IMR-90 (cell line): ENCODE data around the gene PROSER2. TPM values are rescaled to one million over a fixed set of nuclear protein-coding genes. Genes with fewer than 3 reads are reported as not detected.

ENCODE experiments used
- ATAC-seq: fragments of 200-7000 bp; cut with Tn5 transposase; 2 replicates; pipeline ENCODE4 v1.9.1; 2020; ENCODE audit warnings: low read depth, mild to moderate bottlenecking, moderate library complexity
- BruUV-seq: library from RNA; stranded (reverse); fragments of 400-500 nt; replicated peaks from 2 replicates; lab custom pipeline; 2021; lab: Mats Ljungman, UMichigan
- CTCF ChIA-PET: fragments of 300-600 bp; formaldehyde crosslinking; extraction: SDS; loops from one replicate; lab custom pipeline; 2021; ENCODE audit warnings: antibody characterized with exemption; lab: Yijun Ruan, JAX
- POLR2A ChIA-PET: fragments of 300-600 bp; sonication (Branson Sonifier 250); formaldehyde crosslinking; loops from one replicate; lab custom pipeline; 2022; ENCODE audit warnings: antibody characterized with exemption; ENCODE audit not compliant: unreplicated experiment; lab: Charles Lee
- DNase-seq: peaks from one replicate; pipeline ENCODE4 v3.0.0; 2013
- H2AFZ ChIP-seq: replicated peaks from 2 replicates; pipeline ENCODE3; 2013; ENCODE audit warnings: low read length, mild to moderate bottlenecking; ENCODE audit not compliant: poor library complexity
- H2AK5ac ChIP-seq: 2 replicates; pipeline ENCODE4 v1.6.1; 2013; ENCODE audit warnings: low read depth, low read length, inconsistent platforms
- H2AK9ac ChIP-seq: replicated peaks from 2 replicates; pipeline ENCODE3; 2013; ENCODE audit warnings: mild to moderate bottlenecking, low read depth, low read length, moderate library complexity; ENCODE audit not compliant: poor library complexity
- H2BK120ac ChIP-seq: 2 replicates; pipeline ENCODE4 v1.6.1; 2013; ENCODE audit warnings: low read depth, low read length, inconsistent platforms
- H2BK15ac ChIP-seq: 3 replicates; pipeline ENCODE4 v1.6.1; 2013; ENCODE audit warnings: low read depth, low read length, inconsistent platforms
- H2BK20ac ChIP-seq: 2 replicates; pipeline ENCODE4 v1.6.1; 2013; ENCODE audit warnings: low read depth, mild to moderate bottlenecking, inconsistent platforms, low read length, moderate library complexity
- H2BK5ac ChIP-seq: 2 replicates; pipeline ENCODE4 v1.6.1; 2013; ENCODE audit warnings: mild to moderate bottlenecking, low read depth, low read length, inconsistent platforms; ENCODE audit not compliant: poor library complexity, severe bottlenecking
- H3K14ac ChIP-seq: replicated peaks from 2 replicates; pipeline ENCODE4 v1.6.1; 2013; ENCODE audit warnings: low read depth, low read length, inconsistent platforms
- H3K18ac ChIP-seq: 2 replicates; pipeline ENCODE4 v1.6.1; 2013; ENCODE audit warnings: low read depth, low read length, control low read depth
- H3K23ac ChIP-seq: 2 replicates; pipeline ENCODE4 v1.6.1; 2013; ENCODE audit warnings: low read depth, low read length, inconsistent platforms
- H3K27ac ChIP-seq: 2 replicates; pipeline ENCODE4 v1.5.1; 2013; ENCODE audit warnings: mild to moderate bottlenecking, control low read depth, low read length; ENCODE audit not compliant: insufficient read depth
- H3K27me3 ChIP-seq: 2 replicates; pipeline ENCODE4 v1.6.1; 2013; ENCODE audit warnings: low read length; ENCODE audit not compliant: control insufficient read depth, insufficient read depth
- H3K36me3 ChIP-seq: 2 replicates; pipeline ENCODE4 v1.6.1; 2013; ENCODE audit warnings: low read length, mixed read lengths; ENCODE audit not compliant: control insufficient read depth, insufficient read depth
- H3K4ac ChIP-seq: 2 replicates; pipeline ENCODE4 v1.6.1; 2013; ENCODE audit warnings: low read depth, low read length, inconsistent platforms
- H3K4me1 ChIP-seq: 2 replicates; pipeline ENCODE4 v1.6.1; 2013; ENCODE audit warnings: low read length, mixed read lengths; ENCODE audit not compliant: control insufficient read depth, insufficient read depth
- H3K4me2 ChIP-seq: 2 replicates; pipeline ENCODE4 v1.6.1; 2013; ENCODE audit warnings: low read depth, mild to moderate bottlenecking, control low read depth, low read length, moderate library complexity
- H3K4me3 ChIP-seq: 2 replicates; pipeline ENCODE4 v1.5.1; 2013; ENCODE audit warnings: low read depth, mild to moderate bottlenecking, control low read depth, low read length, moderate library complexity; ENCODE audit not compliant: insufficient read depth
- H3K56ac ChIP-seq: 2 replicates; pipeline ENCODE4 v1.6.1; 2013; ENCODE audit warnings: low read length, inconsistent platforms; ENCODE audit not compliant: insufficient read depth; ENCODE audit errors: extremely low read depth
- H3K79me1 ChIP-seq, 2 experiments: 2 replicates each; pipeline ENCODE4 v1.6.1; 2013; ENCODE audit warnings: low read length in 2 of 2, inconsistent platforms in 1 of 2, low read depth in 1 of 2
- H3K9ac ChIP-seq: 2 replicates; pipeline ENCODE4 v1.6.1; 2013; ENCODE audit warnings: low read depth, low read length, control low read depth
- H3K9me1 ChIP-seq: 2 replicates; pipeline ENCODE4 v1.6.1; 2013; ENCODE audit warnings: low read length, inconsistent platforms; ENCODE audit not compliant: insufficient read depth
- H3K9me3 ChIP-seq: 2 replicates; pipeline ENCODE4 v1.6.1; 2013; ENCODE audit warnings: low read length; ENCODE audit not compliant: control insufficient read depth, insufficient read depth
- H4K20me1 ChIP-seq: 2 replicates; pipeline ENCODE4 v1.6.1; 2013; ENCODE audit warnings: low read length, inconsistent platforms; ENCODE audit not compliant: insufficient read depth
- H4K5ac ChIP-seq: 2 replicates; pipeline ENCODE4 v1.6.1; 2013; ENCODE audit warnings: mild to moderate bottlenecking, low read depth, low read length, control low read depth
- H4K8ac ChIP-seq, 2 experiments: 2 replicates each; pipeline ENCODE4 v1.6.1; 2013; ENCODE audit warnings: low read depth in 2 of 2, low read length in 2 of 2, control low read depth in 1 of 2, inconsistent platforms in 1 of 2
- H4K91ac ChIP-seq: 2 replicates; pipeline ENCODE4 v1.6.1; 2013; ENCODE audit warnings: low read depth, low read length, inconsistent platforms; ENCODE audit not compliant: insufficient read depth
- CEBPB ChIP-seq: IDR thresholded peaks from 2 replicates; pipeline ENCODE4 v1.6.1; 2012; ENCODE audit warnings: low read depth, low read length, improper control_type of control experiment
- FOS ChIP-seq: fragments of 150-350 bp; IDR thresholded peaks from 2 replicates; pipeline ENCODE4 v1.6.1; 2016; ENCODE audit warnings: low read depth, low read length
- WGBS, 2 experiments: methylation state at CpG; one replicate each; pipeline versions ENCODE4 v1.1.5 to v1.1.7; 2013; ENCODE audit warnings: missing lambda C conversion rate in 2 of 2; ENCODE audit not compliant: insufficient read length in 1 of 2; ENCODE audit errors: extremely low coverage in 2 of 2; 5-methylcytosine and 5-hydroxymethylcytosine counted together
- dilution Hi-C: fragments of 300-500 bp; cut with HindIII; formaldehyde crosslinking; loops from one replicate; pipeline ENCODE4 v1.14.3; 2018; ENCODE audit warnings: low sequenced_read_pairs; ENCODE audit not compliant: unreplicated experiment
- in situ Hi-C: fragments of 300-500 bp; cut with MboI; formaldehyde crosslinking; loops from 3 replicates; pipeline ENCODE4 v1.14.3; 2019; ENCODE audit warnings: low sequenced_read_pairs, inconsistent platforms, mixed read lengths
- intact Hi-C: fragments of 100-400 bp; cut with micrococcal nuclease; formaldehyde crosslinking; loops from 2 replicates; pipeline ENCODE4 v1.10.0; 2022
- polyA plus RNA-seq, 3 experiments: library from polyadenylated mRNA; depleted of rRNA; stranded (reverse); fragments of >200 nt; gene quantifications; 2 replicates each; pipeline ENCODE4 v1.2.3, GENCODE V29; 2012; ENCODE audit warnings: low replicate concordance in 1 of 3
- total RNA-seq: library from RNA; depleted of rRNA; stranded (reverse); fragments of >200 nt; gene quantifications from 2 replicates; pipeline ENCODE4 v1.2.3, GENCODE V29; 2012

The PROSER2 gene
- total and polyA plus RNA-seq, 2 of the 4 experiments (the other 2 are of a cell fraction), result 1.4 to 2.0 TPM

GRCh38 chr10:11825796-11826414 lies 2.7 kb downstream of the PROSER2 start:
- peaks cover 5 to 22% of the 10 kb centered on the region in 2 experiments; a peak in 3 of 4 replicates for H3K79me1 ChIP-seq
- H2BK15ac ChIP-seq, result no peak overlapping the region
- no peak overlapping the region for H2BK120ac ChIP-seq
- H2BK20ac ChIP-seq, result no peak overlapping the region
- BruUV-seq, result no TSS peak
- H4K8ac ChIP-seq, result no peak overlapping the region
- H3K4me3 ChIP-seq, result no peak overlapping the region
- H3K9ac ChIP-seq, result no peak overlapping the region
- H2BK5ac ChIP-seq, result no peak overlapping the region
- dilution Hi-C loops (no loop called here), in situ Hi-C loops (no loop called here), intact Hi-C loops (no loop called here)
- H4K5ac ChIP-seq, result no peak overlapping the region
- H3K4ac ChIP-seq, result no peak overlapping the region
- H3K56ac ChIP-seq, result no peak overlapping the region
- no peak overlapping the region for H3K18ac ChIP-seq
- no peaks in the 10 kb centered on the region; the same call in 1 of the 2 replicates for H3K27me3 ChIP-seq
- no peaks in the 10 kb centered on the region for H4K20me1 ChIP-seq
- no peaks in the 10 kb centered on the region for H3K36me3 ChIP-seq
- CTCF ChIA-PET, result no interaction called here
- 100% methylated on average over 1 of the region's 19 CpGs; no CpG with 5 or more reads in 1 of the 2 experiments for WGBS, 2 experiments
- TF ChIP-seq FOS (no peak), CEBPB (peak; percentile 41; the same call in 1 of the 2 replicates)
- H3K23ac ChIP-seq, result no peak overlapping the region
- ATAC-seq (no peak), DNase-seq (no peak)
- H3K4me2 ChIP-seq, result no peak overlapping the region
- H3K27ac ChIP-seq, result no peak overlapping the region
- no peak overlapping the region for H2AFZ ChIP-seq
- no peaks in the 10 kb centered on the region for H3K9me1 ChIP-seq
- POLR2A ChIA-PET, result interaction anchor here (0.6 kb wide), 1 partner anchor 35 kb away, joined by 3 read pairs; no protein-coding TSS in a partner anchor
- no peak overlapping the region for H4K91ac ChIP-seq
- no peaks in the 10 kb centered on the region for H3K9me3 ChIP-seq
- H2AK9ac ChIP-seq, result no peak overlapping the region
- peaks cover 1% of the 10 kb centered on the region; the same call in 1 of the 2 replicates for H3K4me1 ChIP-seq
- no peak overlapping the region for H2AK5ac ChIP-seq
- H3K14ac ChIP-seq, result no peak overlapping the region
